Smooth muscle cell (in vitro differentiated cells): ENCODE measurements around the gene CA11. TPM values are rescaled to one million over a fixed set of nuclear protein-coding genes. Genes with fewer than 3 reads are reported as not detected.

Source experiments
- DNase-seq: peaks from one replicate; lab custom pipeline; 2025; ENCODE audit not compliant: unreplicated experiment; lab: John Stamatoyannopoulos, UW
- H2AFZ ChIP-seq: fragments of 200-600 bp; sonication (generic); 2 replicates; pipeline ENCODE4 v1.6.0; 2016; ENCODE audit warnings: antibody characterized with exemption, low read depth, mild to moderate bottlenecking
- H3F3A ChIP-seq: fragments of 200-600 bp; sonication (generic); 2 replicates; pipeline ENCODE4 v1.6.0; 2017; ENCODE audit warnings: antibody characterized with exemption, low read depth
- H3K27ac ChIP-seq: fragments of 200-600 bp; sonication (generic); 2 replicates; pipeline ENCODE4 v1.5.1; 2016; ENCODE audit warnings: low read depth, mild to moderate bottlenecking
- H3K27me3 ChIP-seq: fragments of 200-600 bp; sonication (generic); 2 replicates; pipeline ENCODE4 v1.6.1; 2016; ENCODE audit warnings: low read depth, mild to moderate bottlenecking
- H3K36me3 ChIP-seq: fragments of 200-600 bp; sonication (generic); 2 replicates; pipeline ENCODE4 v1.5.1; 2016; ENCODE audit warnings: low read depth
- H3K4me1 ChIP-seq: fragments of 200-600 bp; sonication (generic); 2 replicates; pipeline ENCODE4 v1.5.1; 2016; ENCODE audit warnings: low read depth
- H3K4me2 ChIP-seq: fragments of 200-600 bp; sonication (generic); 2 replicates; pipeline ENCODE4 v1.6.0; 2016; ENCODE audit warnings: mild to moderate bottlenecking
- H3K4me3 ChIP-seq: fragments of 200-600 bp; sonication (generic); 2 replicates; pipeline ENCODE4 v1.5.1; 2016; ENCODE audit warnings: mild to moderate bottlenecking
- H3K79me2 ChIP-seq: fragments of 200-600 bp; sonication (generic); 2 replicates; pipeline ENCODE4 v1.6.0; 2016; ENCODE audit warnings: low read depth, mild to moderate bottlenecking
- H3K9ac ChIP-seq: fragments of 200-600 bp; sonication (generic); 2 replicates; pipeline ENCODE4 v1.6.0; 2016; ENCODE audit warnings: low read depth
- H3K9me3 ChIP-seq: fragments of 200-600 bp; sonication (generic); replicated peaks from 2 replicates; pipeline ENCODE4 v1.5.1; 2016; ENCODE audit warnings: low read depth
- H4K20me1 ChIP-seq: fragments of 200-600 bp; sonication (generic); 2 replicates; pipeline ENCODE4 v1.6.0; 2016; ENCODE audit warnings: low read depth
- CTCF ChIP-seq: fragments of 200-600 bp; sonication (generic); IDR thresholded peaks from 2 replicates; pipeline ENCODE4 v1.5.1; 2017; ENCODE audit warnings: borderline replicate concordance, mild to moderate bottlenecking, antibody characterized with exemption; ENCODE audit not compliant: insufficient read depth, poor library complexity, severe bottlenecking
- WGBS: methylation state at CpG from one replicate; pipeline ENCODE4 v1.1.7; 2016; ENCODE audit warnings: low lambda C conversion rate; 5-methylcytosine and 5-hydroxymethylcytosine counted together
- polyA plus RNA-seq: library from polyadenylated mRNA; unstranded; fragments of >200 nt; fragmentation: Nextera tagmentation; extraction: Ambion mirVana; gene quantifications from 2 replicates; pipeline ENCODE4 v1.2.1, GENCODE V29; 2016
- total RNA-seq: library from RNA; depleted of rRNA; stranded (reverse); fragments of >200 nt; gene quantifications from 2 replicates; pipeline ENCODE4 v1.2.3, GENCODE V29; 2014

CA11 gene
- total and polyA plus RNA-seq, 2 experiments from 2014 or later, result 0.09 to 6.9 TPM

- Histone ChIP-seq H3K4me1 (no peaks in the 10 kb centered on the region), H3K4me3 (no peak overlapping the region), H3K36me3 (no peaks in the 10 kb centered on the region), H3K27ac (no peak overlapping the region), H3K79me2 (no peaks in the 10 kb centered on the region), H3K27me3 (no peaks in the 10 kb centered on the region), H3K9ac (no peak overlapping the region), H3K4me2 (no peak overlapping the region), H4K20me1 (no peaks in the 10 kb centered on the region), H3F3A (no peaks in the 10 kb centered on the region), H3K9me3 (no peaks in the 10 kb centered on the region), H2AFZ (no peak overlapping the region)
- no peak for TF ChIP-seq CTCF
- WGBS, result 88% methylated on average over 6 of the region's 6 CpGs
- no peak for DNase-seq
Measured at GRCh38 chr19:48665786-48666185, 19.8 kb upstream of the CA11 start.

- no peak for DNase-seq
- WGBS, result 86% methylated on average over 14 of the region's 14 CpGs
- no peak for TF ChIP-seq CTCF
- no peaks in the 10 kb centered on the region for H3K27me3 ChIP-seq
- H3K79me2 ChIP-seq, result no peaks in the 10 kb centered on the region
- no peak overlapping the region for H3K9ac ChIP-seq
- no peaks in the 10 kb centered on the region for H3K9me3 ChIP-seq
- no peak overlapping the region for H3K4me2 ChIP-seq
- no peak overlapping the region for H2AFZ ChIP-seq
- H3K36me3 ChIP-seq, result no peaks in the 10 kb centered on the region
- H3F3A ChIP-seq, result no peaks in the 10 kb centered on the region
- H3K4me3 ChIP-seq, result no peak overlapping the region
- no peak overlapping the region for H3K27ac ChIP-seq
- no peaks in the 10 kb centered on the region for H4K20me1 ChIP-seq
- no peaks in the 10 kb centered on the region for H3K4me1 ChIP-seq
Measured at GRCh38 chr19:48664476-48664875, 18.5 kb upstream of the CA11 start.

GRCh38 chr19:48663667-48664066, 17.7 kb upstream of the CA11 start:
- DNase-seq, result no peak
- 83% methylated on average over 4 of the region's 4 CpGs for WGBS
- no peak for TF ChIP-seq CTCF
- no peak overlapping the region for H3K4me3 ChIP-seq
- H3K4me1 ChIP-seq, result no peaks in the 10 kb centered on the region
- H3K4me2 ChIP-seq, result no peak overlapping the region
- H3K27me3 ChIP-seq, result no peaks in the 10 kb centered on the region
- no peaks in the 10 kb centered on the region for H3K9me3 ChIP-seq
- no peaks in the 10 kb centered on the region for H4K20me1 ChIP-seq
- no peak overlapping the region for H3K9ac ChIP-seq
- H3K36me3 ChIP-seq, result no peaks in the 10 kb centered on the region
- H3K79me2 ChIP-seq, result no peaks in the 10 kb centered on the region
- H3K27ac ChIP-seq, result no peak overlapping the region
- no peaks in the 10 kb centered on the region for H3F3A ChIP-seq
- H2AFZ ChIP-seq, result no peak overlapping the region

- 98% methylated on average over 50 of the region's 50 CpGs for WGBS
- Histone ChIP-seq H3K79me2 (no peaks in the 10 kb centered on the region), H3F3A (no peaks in the 10 kb centered on the region), H3K36me3 (no peaks in the 10 kb centered on the region), H3K27me3 (no peaks in the 10 kb centered on the region), H3K9me3 (no peaks in the 10 kb centered on the region), H3K4me1 (no peaks in the 10 kb centered on the region), H3K9ac (no peak overlapping the region), H3K4me3 (no peak overlapping the region), H2AFZ (no peak overlapping the region), H3K4me2 (no peak overlapping the region), H3K27ac (no peak overlapping the region), H4K20me1 (no peaks in the 10 kb centered on the region)
- TF ChIP-seq CTCF, result no peak
- no peak for DNase-seq
Measured at GRCh38 chr19:48661711-48662090, 15.7 kb upstream of the CA11 start.
